GM21723 (cell line): ENCODE data around the gene KCNQ1.

Source experiments
- ATAC-seq: cut with Tn5 transposase; IDR thresholded peaks from one replicate; pipeline ENCODE4 v1.9.1; 2021; ENCODE audit warnings: mild to moderate bottlenecking, moderate library complexity; ENCODE audit not compliant: unreplicated experiment

Gene KCNQ1

GRCh38 chr11:2865922-2866577 is 421.2 kb downstream of the KCNQ1 start:
- no peak for ATAC-seq

DNA sequence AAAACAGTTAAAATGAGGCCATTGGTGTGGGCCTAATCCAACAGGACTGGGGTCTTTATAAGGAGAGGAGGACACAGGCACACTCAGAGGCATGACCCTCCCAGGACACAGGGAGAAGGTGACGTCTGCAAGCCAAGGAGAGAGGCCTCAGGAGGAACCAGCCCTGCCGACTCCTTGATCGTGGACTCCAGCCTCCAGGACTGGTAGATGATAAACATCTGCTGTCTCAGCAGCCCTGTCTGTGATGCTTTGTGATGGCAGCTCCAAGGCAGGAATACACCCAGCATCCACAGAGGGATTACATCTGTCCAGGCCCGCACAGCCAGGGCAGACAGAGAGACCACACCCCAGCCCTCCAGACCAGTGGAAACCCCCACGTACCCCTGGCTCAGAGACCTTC is 422.3 kb downstream of the KCNQ1 start:
- no peak for ATAC-seq

DNA sequence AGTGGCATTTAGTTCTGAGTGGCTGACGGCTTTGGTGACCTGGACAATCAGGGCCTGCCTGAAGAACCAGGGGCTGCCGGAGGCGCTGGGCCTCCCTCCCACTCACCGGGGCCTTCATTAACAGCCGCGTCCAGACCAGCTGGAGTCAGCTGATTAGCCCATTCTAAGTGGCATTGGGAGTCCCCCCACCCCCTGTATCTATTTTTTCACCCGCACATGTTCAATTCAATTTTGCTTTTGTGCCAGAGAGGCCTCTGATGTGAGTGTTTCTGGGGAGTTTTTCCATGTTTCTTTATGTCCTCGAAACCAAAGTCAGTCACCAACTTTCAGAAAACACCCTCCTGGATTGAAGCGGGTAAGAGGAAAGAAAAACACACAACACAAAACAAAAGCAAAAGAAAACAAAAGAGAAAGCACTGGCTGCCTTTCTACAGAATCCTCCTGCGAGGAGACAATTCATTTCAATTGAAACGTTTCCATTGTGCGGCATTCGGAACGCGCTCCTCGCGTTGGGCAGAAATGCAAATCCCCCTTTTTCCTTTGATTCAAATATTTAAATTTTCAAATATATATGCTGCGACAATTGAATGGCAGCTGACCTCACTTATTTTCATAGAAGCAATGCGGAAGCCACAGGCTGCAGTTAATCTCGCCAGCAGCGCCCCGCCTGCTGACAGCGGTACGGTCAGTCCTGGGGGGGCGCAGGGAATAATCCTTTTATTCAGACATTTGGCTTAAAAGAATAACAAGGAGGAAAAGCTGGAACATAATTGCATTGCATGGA is 423.1 kb downstream of the KCNQ1 start:
- no peak for ATAC-seq

- ATAC-seq: no peak
Measured at GRCh38 chr11:2868506-2869133, 423.8 kb downstream of the KCNQ1 start.

GRCh38 chr11:2869134-2869526 is 424.3 kb downstream of the KCNQ1 start:
- no peak for ATAC-seq

GRCh38 chr11:2869561-2870427 is 425.0 kb downstream of the KCNQ1 start:
- no peak for ATAC-seq

GRCh38 chr11:2870460-2870859 is 425.7 kb downstream of the KCNQ1 start:
- ATAC-seq: no peak

DNA sequence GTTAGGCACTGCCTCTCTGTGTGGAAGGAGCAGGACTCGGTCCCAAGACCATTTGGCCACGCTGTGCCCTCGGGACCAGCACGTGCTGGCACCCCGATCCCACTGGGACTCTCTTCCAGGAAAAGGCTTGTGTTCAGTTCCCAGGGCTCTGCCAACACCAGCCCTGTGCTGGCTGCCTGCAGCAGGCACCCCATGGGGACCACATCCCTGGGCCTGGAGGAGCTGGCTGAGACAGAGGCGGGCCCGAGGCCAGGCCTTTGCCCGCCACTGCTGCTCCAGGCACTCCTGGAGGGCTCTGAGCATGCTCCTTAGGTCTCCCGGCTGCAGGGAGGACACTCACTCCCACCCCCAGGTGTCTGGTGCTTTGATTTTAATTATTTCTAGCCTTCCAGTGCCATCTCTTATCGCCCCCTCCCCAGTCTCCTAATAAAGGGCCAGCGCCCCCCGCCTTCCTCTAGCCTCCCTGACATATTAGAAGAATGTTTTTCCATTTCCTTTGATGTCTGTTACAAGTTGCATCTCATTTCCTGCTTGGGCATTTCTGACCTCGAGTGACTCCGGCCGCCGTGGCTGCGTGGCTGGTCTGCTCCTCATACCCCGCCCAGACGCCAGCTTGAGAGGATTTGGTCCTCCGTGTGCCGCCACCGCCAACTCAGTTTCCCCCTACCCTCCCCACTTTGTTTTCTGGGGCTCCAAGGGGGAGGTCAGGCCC is 426.3 kb downstream of the KCNQ1 start:
- ATAC-seq: no peak

GRCh38 chr11:2874963-2875362 is 430.2 kb downstream of the KCNQ1 start:
- no peak for ATAC-seq

DNA sequence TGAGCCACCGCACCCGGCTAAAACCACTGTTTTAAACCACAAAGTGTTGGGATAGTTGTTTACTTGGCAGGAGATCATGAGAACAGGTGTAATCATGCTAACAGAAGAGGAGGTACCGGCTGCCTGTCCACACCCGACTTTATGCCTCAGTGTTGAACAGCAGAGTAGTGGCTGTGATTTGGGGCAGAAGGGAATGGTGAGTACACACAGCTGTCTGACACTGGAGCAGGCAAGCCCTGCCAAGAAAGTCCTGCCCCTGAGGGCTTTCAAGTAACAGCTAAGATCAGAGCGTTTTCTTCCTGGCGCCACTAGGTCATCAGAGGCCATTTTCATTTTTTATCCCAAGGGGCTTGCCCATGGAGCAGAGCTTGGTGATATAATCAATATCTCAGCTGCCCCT is 432.7 kb downstream of the KCNQ1 start:
- ATAC-seq: no peak

- no peak for ATAC-seq
Measured at GRCh38 chr11:2878782-2879181, 434.0 kb downstream of the KCNQ1 start.

DNA sequence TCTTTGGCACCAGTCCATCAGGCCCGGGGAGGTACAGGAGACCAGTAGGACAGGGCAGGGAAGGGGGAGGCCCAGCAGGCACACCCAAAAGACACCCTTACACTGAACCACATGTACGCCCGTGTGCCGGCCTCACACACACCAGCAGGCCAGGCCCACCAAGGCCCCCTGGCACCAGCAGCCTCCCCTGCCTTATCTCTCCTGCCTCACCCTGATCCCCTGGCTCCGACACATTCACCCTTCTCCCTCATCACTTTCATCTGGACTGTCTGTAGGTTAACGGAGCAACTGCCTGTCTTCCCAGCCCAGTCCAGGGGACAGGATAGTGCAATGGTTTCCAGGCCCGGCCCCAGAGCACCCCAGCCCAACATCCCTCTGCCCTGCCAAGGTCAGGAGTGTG is 435.8 kb downstream of the KCNQ1 start:
- ATAC-seq: no peak

DNA sequence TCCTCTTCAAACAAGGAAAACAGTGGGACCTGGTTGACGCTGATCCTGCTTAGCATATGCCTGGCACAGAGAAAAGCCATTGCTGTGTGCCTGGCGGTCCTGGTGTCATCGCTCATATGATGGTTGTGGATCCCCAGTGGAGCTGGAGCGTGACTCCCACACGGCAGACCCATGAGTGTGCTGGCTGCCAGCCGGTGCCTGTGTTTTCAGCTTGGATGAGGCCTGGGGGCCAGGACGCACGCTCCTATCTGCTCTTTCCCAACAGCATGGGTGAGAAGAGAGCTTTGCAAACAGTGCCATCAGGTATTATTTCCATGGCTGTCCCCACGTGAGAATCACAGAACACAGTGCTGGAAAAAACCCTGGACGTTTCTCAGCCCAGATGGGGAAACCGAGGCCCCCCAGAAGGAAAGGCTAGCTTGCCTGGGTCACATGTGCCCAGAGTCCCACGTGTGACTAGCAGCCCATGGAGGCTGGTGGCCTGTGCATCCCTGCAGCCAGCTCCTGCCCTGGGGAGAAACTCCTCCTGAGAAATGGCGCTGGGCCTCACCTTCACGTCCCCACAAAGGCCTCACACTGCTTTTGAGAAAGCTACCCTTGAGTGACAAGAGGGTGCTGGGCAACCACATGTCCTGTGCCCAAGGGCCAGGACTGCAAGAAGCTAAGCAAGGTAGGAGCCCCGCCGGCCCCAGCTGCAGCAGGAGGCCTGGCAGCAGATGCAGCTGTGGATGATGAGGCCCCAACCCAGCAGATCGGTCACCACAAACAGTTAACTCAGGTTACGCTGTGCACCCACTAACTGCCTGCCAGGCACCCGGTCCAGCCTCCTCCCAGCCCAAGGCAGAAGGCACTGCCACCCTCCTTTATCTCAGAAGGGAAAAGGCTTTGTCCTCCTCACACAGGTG is 436.5 kb downstream of the KCNQ1 start:
- ATAC-seq: no peak

DNA sequence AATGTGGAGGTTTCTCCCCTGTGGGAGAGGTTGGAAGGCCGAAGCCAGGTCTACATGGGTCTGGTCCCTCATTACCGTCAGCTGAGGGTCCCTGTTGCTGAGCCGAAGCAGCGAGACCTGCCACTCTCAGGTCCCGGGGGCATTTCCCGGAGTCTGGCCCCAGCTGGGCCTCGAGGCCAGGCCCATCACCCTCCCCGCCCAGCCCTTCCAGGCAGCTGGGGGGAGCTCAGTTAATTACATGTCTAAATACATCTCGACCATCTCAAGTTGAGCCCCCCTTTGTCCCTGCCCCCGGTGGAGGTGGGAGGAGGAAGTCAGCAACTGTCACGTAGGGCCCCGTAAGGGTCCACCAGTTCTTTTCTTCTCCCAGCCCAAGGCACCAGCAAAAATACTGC is 437.2 kb downstream of the KCNQ1 start:
- no peak for ATAC-seq

GRCh38 chr11:2882396-2883110 is 437.7 kb downstream of the KCNQ1 start:
- ATAC-seq: no peak

DNA sequence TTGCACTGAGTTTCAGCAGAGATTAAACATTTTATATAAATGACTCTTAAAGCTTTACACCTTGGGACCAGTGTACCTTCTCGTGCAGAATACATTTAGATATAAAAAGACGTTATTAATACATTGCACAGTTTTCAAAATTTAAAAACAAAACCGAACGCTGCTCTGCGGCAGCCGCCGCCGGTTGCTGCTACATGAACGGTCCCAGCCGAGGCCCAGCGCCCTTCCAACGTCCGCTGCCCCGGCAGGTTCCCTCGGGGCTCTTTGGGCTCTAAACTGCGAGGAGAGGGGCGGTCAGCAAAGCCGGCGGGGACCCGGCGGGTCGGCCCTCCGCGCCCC is 438.8 kb downstream of the KCNQ1 start:
- ATAC-seq: no peak

DNA sequence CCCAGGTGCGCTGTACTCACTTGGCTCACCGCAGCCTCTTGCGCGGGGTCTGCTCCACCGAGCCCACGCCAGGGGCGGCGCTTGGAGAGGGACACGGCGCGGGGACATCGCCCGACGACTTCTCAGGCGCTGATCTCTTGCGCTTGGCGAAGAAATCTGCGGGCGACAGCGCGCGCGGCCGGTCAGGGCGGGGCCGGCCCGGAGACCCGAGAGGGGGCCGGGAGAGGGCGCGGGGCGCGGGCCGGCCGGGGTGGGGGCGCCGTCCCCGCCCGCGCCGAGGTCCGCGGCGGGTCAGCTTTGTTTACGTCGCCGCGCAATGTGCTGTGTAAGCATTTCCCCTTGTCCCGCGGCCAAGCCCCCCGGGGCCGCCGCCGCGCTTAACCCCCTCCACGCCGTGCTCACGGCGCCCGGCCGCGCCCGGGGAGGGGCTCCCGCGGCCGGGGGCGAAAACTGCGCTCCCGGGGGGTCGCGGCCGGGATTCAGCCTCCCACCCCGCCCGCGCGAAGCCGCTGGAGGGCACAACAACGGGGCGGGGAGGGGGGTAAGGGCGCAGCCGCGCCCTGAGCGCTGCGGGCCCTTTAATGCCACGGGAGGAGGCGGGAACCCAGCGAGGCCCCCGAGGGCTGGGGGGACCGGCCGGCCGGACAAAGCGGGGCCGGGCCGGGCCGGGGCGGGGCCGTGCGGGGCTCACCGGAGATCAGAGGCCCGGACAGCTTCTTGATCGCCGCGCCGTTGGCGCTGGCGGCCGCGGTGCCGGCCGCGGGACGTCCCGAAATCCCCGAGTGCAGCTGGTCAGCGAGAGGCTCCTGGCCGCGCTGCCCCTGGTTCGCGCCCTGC is 439.4 kb downstream of the KCNQ1 start:
- ATAC-seq: no peak

DNA sequence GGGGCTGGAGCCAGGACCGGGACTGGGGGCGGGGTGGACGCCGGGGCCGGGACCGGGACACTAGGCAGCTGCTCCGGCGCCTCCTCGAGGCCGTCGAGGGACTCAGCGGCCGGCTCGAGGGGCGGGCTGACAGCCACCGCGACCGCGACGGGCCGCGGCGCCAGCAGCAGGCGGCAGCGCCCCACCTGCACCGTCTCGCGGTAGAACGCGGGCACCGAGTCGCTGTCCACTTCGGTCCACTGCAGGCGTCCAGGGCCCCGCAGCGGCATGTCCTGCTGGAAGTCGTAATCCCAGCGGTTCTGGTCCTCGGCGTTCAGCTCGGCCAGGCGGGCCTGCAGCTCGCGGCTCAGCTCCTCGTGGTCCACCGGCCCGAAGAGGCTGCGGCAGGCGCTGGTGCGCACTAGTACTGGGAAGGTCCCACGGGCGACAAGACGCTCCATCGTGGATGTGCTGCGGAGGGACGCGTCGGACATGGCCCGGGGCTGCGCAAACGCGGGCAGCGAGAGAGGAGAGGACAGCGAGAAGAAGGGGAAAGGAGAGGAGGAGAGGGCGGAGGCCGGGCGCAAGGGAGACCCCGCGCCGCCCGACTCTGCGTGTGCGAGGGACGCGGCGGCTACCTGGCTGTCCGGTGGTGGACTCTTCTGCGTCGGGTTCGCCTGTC is 440.3 kb downstream of the KCNQ1 start:
- ATAC-seq: no peak
